Right atrium auricular region (tissue), 2 donors: ENCODE measurements around the gene SLC24A4. TPM values are rescaled to one million over a fixed set of nuclear protein-coding genes. Genes with fewer than 3 reads are reported as not detected.

Experiments used
- DNase-seq: peaks from one replicate; pipeline ENCODE4 v3.0.0-alpha.2; 2019; ENCODE audit warnings: low spot score
- H3K27ac ChIP-seq, 2 donors: fragments of 200-600 bp; sonication (generic); 1 replicate in 1 of 2; 2 replicates in 1 of 2; pipeline ENCODE4 v1.5.1; 2016 to 2019
- H3K27me3 ChIP-seq, 2 donors: fragments of 200-600 bp; sonication (generic); one replicate each; pipeline versions ENCODE4 v1.5.1 to v1.6.0; 2017 to 2019
- H3K36me3 ChIP-seq: fragments of 200-600 bp; sonication (generic); one replicate; pipeline ENCODE4 v1.5.1; 2016
- H3K4me1 ChIP-seq, 2 donors: fragments of 200-600 bp; sonication (generic); one replicate each; pipeline versions ENCODE4 v1.5.1 to v1.6.0; 2017 to 2019
- H3K4me3 ChIP-seq, 2 donors: fragments of 200-600 bp; sonication (generic); 1 replicate in 1 of 2; 2 replicates in 1 of 2; pipeline ENCODE4 v1.5.1; 2017 to 2019; ENCODE audit warnings: mild to moderate bottlenecking in 1 of 2, moderate library complexity in 1 of 2
- H3K9me3 ChIP-seq, 2 donors: fragments of 200-600 bp; sonication (generic); one replicate each; pipeline ENCODE4 v1.5.1; 2019
- CTCF ChIP-seq, 2 donors: fragments of 200-600 bp; sonication (generic); IDR thresholded peaks; one replicate each; pipeline ENCODE4 v1.5.1; 2019; ENCODE audit warnings: antibody characterized with exemption in 2 of 2
- total RNA-seq, 2 donors: library from RNA; depleted of rRNA; stranded (reverse); fragments of >200 nt; gene quantifications; one replicate each; pipeline ENCODE4 v1.1.0, GENCODE V29; 2016

The SLC24A4 gene
- total RNA-seq, 2 donors from 2014 or later: 0.04 to 0.24 TPM

GRCh38 chr14:92549859-92550230 lies 226.9 kb downstream of the SLC24A4 start:
- no peaks in the 10 kb centered on the region for H3K9me3 ChIP-seq
- peak overlapping the region; percentile 69 to 89 for H3K27ac ChIP-seq
- no peak for DNase-seq
- H3K36me3 ChIP-seq: no peaks in the 10 kb centered on the region
- H3K4me3 ChIP-seq: peak overlapping the region in 1 of 2 donors; percentile 10
- no peaks in the 10 kb centered on the region for H3K27me3 ChIP-seq
- no peak for TF ChIP-seq CTCF (IDR thresholded peaks at IDR 0.05)
- H3K4me1 ChIP-seq: peaks cover 0 to 43% of the 10 kb centered on the region in 2 donors

Other genes starting within 250 kb of the SLC24A4 start
- gene ATXN3, start 216.6 kb upstream of the SLC24A4 start, total RNA-seq: 10 to 100 TPM in 1 of 2 donors, 1 to 10 TPM in 1; 9.1 to 17.9 TPM
- gene NDUFB1, start 201.5 kb upstream of the SLC24A4 start, total RNA-seq: 1,000 to 10,000 TPM; 1,040 to 1,566 TPM
- 10 to 100 TPM; 24.4 to 24.8 TPM for gene CPSF2, start 201.2 kb upstream of the SLC24A4 start, total RNA-seq
- gene RIN3, start 190.6 kb downstream of the SLC24A4 start, total RNA-seq: 10 to 100 TPM in 1 of 2 donors, 1 to 10 TPM in 1; 6.6 to 11.8 TPM